ENCODE measurements around the gene C12orf42. TPM values are rescaled to one million over a fixed set of nuclear protein-coding genes. Genes with fewer than 3 reads are reported as not detected.

Gene C12orf42
- total RNA-seq, 5 donors from 2014 or later (not counting 1 experiment from before 2014, with no cell fraction given), result 7.5 to 16.9 (median 9.2) TPM

DNA sequence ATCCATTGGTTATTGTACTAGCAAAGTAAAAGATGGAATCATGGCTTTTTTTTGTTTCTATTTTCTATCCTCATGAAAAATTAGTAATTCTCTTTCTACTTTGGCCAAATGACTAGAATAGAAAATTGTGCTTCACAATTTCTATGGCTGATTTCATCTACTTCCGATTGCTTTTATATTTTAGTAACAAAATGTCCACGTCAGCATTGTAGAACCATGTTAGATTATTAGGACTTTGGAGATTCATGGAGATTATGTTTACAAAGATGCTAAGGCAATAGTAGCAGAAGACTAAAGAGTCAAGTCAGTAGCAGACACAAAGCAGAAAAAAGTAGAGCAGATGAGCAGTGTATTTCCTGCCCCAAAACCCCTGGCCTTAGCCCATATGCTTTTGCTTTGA, 113.6 kb downstream of the C12orf42 start:
- H3K4me1 Mint-ChIP-seq, result peaks cover 0 to 9% (median 0%) of the 10 kb centered on the region in 3 donors
- no peaks in the 10 kb centered on the region for H3K36me3 Mint-ChIP-seq
- DNase-seq, result no peak
- H3K4me1 ChIP-seq (ENCODE audit: control insufficient read depth in 1 of 2, extremely low read depth in 1 of 2, insufficient read depth in 2 of 2, low read length in 2 of 2), result no peaks in the 10 kb centered on the region
- H3K9me3 ChIP-seq, result no peaks in the 10 kb centered on the region
- peaks cover 0 to 6% (median 0%) of the 10 kb centered on the region in 3 donors for H3K9me3 Mint-ChIP-seq
- CTCF ChIA-PET, result no interaction called here
- WGBS (ENCODE audit: insufficient coverage), result 100% methylated on average over 1 of the region's 2 CpGs
- no peak overlapping the region for H3K27ac ChIP-seq (ENCODE audit: low read length)
- POLR2A ChIA-PET, result no interaction called here
- no peak for ATAC-seq (replicated peaks in 1 of 4)
- H3K4me3 Mint-ChIP-seq, result no peak overlapping the region
- H3K36me3 ChIP-seq (ENCODE audit: control insufficient read depth in 2 of 2, extremely low read depth in 1 of 2, insufficient read depth in 1 of 2, low read length in 1 of 2), result no peaks in the 10 kb centered on the region
- H3K4me3 ChIP-seq (ENCODE audit: control insufficient read depth in 1 of 2, extremely low read depth in 1 of 2, low read length in 1 of 2), result no peak overlapping the region
- no peaks in the 10 kb centered on the region for H3K27me3 ChIP-seq (replicated peaks in 1 of 2; ENCODE audit: control insufficient read depth in 2 of 2, extremely low read depth in 1 of 2, insufficient read depth in 2 of 2, low read length in 1 of 2)
- no peaks in the 10 kb centered on the region for H3K27me3 Mint-ChIP-seq
- no peak overlapping the region for H3K27ac Mint-ChIP-seq

- Histone ChIP-seq H3K27ac (ENCODE audit: low read length) (no peak overlapping the region), H3K9me3 (no peaks in the 10 kb centered on the region), H3K27me3 (replicated peaks in 1 of 2; ENCODE audit: control insufficient read depth in 2 of 2, extremely low read depth in 1 of 2, insufficient read depth in 2 of 2, low read length in 1 of 2) (no peaks in the 10 kb centered on the region), H3K4me3 (ENCODE audit: control insufficient read depth in 1 of 2, extremely low read depth in 1 of 2, low read length in 1 of 2) (no peak overlapping the region), H3K4me1 (ENCODE audit: control insufficient read depth in 1 of 2, extremely low read depth in 1 of 2, insufficient read depth in 2 of 2, low read length in 2 of 2) (no peaks in the 10 kb centered on the region), H3K36me3 (ENCODE audit: control insufficient read depth in 2 of 2, extremely low read depth in 1 of 2, insufficient read depth in 1 of 2, low read length in 1 of 2) (no peaks in the 10 kb centered on the region)
- 85% methylated on average over 2 of the region's 6 CpGs for WGBS (ENCODE audit: insufficient coverage)
- ChIA-PET CTCF (no interaction called here), POLR2A (no interaction called here)
- H3K4me1 Mint-ChIP-seq, result peaks cover 0 to 6% (median 0%) of the 10 kb centered on the region in 3 donors
- H3K27me3 Mint-ChIP-seq, result no peaks in the 10 kb centered on the region
- ATAC-seq (replicated peaks in 1 of 4), result no peak
- no peak for DNase-seq
- H3K4me3 Mint-ChIP-seq, result no peak overlapping the region
- H3K27ac Mint-ChIP-seq, result no peak overlapping the region
- H3K9me3 Mint-ChIP-seq, result no peaks in the 10 kb centered on the region
- no peaks in the 10 kb centered on the region for H3K36me3 Mint-ChIP-seq
Observed at GRCh38 chr12:103379670-103380069, 116.1 kb downstream of the C12orf42 start.

- peak overlapping the region in 1 of 3 donors; percentile 42 for H3K4me3 Mint-ChIP-seq
- no CpG with 5 or more reads among the region's 4 CpGs for WGBS (ENCODE audit: insufficient coverage)
- DNase-seq, result peak in 1 of 35 experiments; percentile 4
Observed at GRCh38 chr12:103373088-103373523, 122.7 kb downstream of the C12orf42 start.

DNA sequence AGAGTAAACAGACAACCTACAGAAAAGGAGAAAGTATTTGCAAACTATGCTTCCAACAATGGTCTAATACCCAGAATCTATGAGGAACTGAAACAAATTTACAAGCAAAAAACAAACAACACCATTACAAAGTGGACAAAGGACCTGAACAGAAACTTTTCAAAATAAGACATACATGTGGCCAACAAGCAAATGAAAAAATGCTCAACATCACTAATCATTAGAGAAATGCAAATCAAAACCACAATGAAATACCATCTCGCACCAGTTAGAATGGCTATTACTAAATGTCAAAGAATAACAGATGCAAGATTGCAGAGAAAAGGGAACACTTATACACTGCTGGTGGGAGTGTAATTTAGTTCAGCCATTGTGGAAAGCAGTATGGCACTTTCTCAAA, 125.8 kb downstream of the C12orf42 start:
- no peaks in the 10 kb centered on the region for H3K9me3 ChIP-seq
- no peak for ATAC-seq (replicated peaks in 1 of 4)
- Mint-ChIP-seq H3K4me3 (no peak overlapping the region), H3K9me3 (peaks cover 8 to 19% (median 11%) of the 10 kb centered on the region in 3 donors), H3K27ac (no peak overlapping the region), H3K27me3 (no peaks in the 10 kb centered on the region), H3K36me3 (peaks cover 29% of the 10 kb centered on the region), H3K4me1 (peaks cover 23 to 35% (median 28%) of the 10 kb centered on the region in 3 donors)
- H3K27ac ChIP-seq (ENCODE audit: low read length), result no peak overlapping the region
- ChIA-PET CTCF (no interaction called here), POLR2A (no interaction called here)
- H3K4me1 ChIP-seq (ENCODE audit: control insufficient read depth in 1 of 2, extremely low read depth in 1 of 2, insufficient read depth in 2 of 2, low read length in 2 of 2), result no peaks in the 10 kb centered on the region
- no peak for DNase-seq
- H3K36me3 ChIP-seq (ENCODE audit: control insufficient read depth in 2 of 2, extremely low read depth in 1 of 2, insufficient read depth in 1 of 2, low read length in 1 of 2), result no peaks in the 10 kb centered on the region
- no CpG with 5 or more reads among the region's 1 CpG for WGBS (ENCODE audit: insufficient coverage)
- H3K4me3 ChIP-seq (ENCODE audit: control insufficient read depth in 1 of 2, extremely low read depth in 1 of 2, low read length in 1 of 2), result no peak overlapping the region
- no peaks in the 10 kb centered on the region for H3K27me3 ChIP-seq (replicated peaks in 1 of 2; ENCODE audit: control insufficient read depth in 2 of 2, extremely low read depth in 1 of 2, insufficient read depth in 2 of 2, low read length in 1 of 2)

More at GRCh38 chr12:103373088-103373523, 122.7 kb downstream of the C12orf42 start:
- H3K4me3 ChIP-seq (ENCODE audit: control insufficient read depth in 1 of 2, extremely low read depth in 1 of 2, low read length in 1 of 2), result no peak overlapping the region
- H3K9me3 Mint-ChIP-seq, result peaks cover 0 to 7% (median 0%) of the 10 kb centered on the region in 3 donors
- POLR2A ChIA-PET, result no interaction called here
- CTCF ChIA-PET, result no interaction called here
- H3K27ac ChIP-seq (ENCODE audit: low read length), result no peak overlapping the region
- no peaks in the 10 kb centered on the region for H3K36me3 ChIP-seq (ENCODE audit: control insufficient read depth in 2 of 2, extremely low read depth in 1 of 2, insufficient read depth in 1 of 2, low read length in 1 of 2)
- H3K27me3 Mint-ChIP-seq, result no peaks in the 10 kb centered on the region
- peaks cover 23 to 41% (median 28%) of the 10 kb centered on the region in 3 donors for H3K4me1 Mint-ChIP-seq
- no peaks in the 10 kb centered on the region for H3K9me3 ChIP-seq
- ATAC-seq (replicated peaks in 1 of 4), result peak in 1 of 4 experiments; percentile 82
- no peaks in the 10 kb centered on the region for H3K27me3 ChIP-seq (replicated peaks in 1 of 2; ENCODE audit: control insufficient read depth in 2 of 2, extremely low read depth in 1 of 2, insufficient read depth in 2 of 2, low read length in 1 of 2)
- peak overlapping the region; percentile 53 to 67 for H3K27ac Mint-ChIP-seq
- peaks cover 7% of the 10 kb centered on the region for H3K36me3 Mint-ChIP-seq
- H3K4me1 ChIP-seq (ENCODE audit: control insufficient read depth in 1 of 2, extremely low read depth in 1 of 2, insufficient read depth in 2 of 2, low read length in 2 of 2), result no peaks in the 10 kb centered on the region

DNA sequence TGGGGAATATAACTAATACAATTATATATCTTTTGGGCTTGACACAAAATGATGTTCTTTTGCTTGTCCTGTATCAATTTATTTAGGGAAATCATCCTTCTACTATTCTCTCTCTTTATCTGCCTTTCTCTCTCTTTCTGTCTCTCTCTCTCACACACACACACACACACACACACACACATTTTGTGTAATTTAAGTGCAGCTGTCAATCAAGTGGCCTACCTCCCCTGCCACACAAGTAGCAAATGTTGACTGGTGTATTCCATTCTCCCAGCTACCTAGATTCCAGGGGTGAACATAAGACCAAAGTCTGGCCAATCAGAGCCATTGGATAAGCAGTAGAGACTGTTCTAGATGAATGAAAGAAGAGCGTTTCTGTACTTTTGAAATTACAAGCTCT, 127.6 kb downstream of the C12orf42 start:
- H3K27me3 ChIP-seq (replicated peaks in 1 of 2; ENCODE audit: control insufficient read depth in 2 of 2, extremely low read depth in 1 of 2, insufficient read depth in 2 of 2, low read length in 1 of 2), result no peaks in the 10 kb centered on the region
- ChIA-PET POLR2A (no interaction called here), CTCF (no interaction called here)
- H3K9me3 ChIP-seq, result no peaks in the 10 kb centered on the region
- no peak overlapping the region for H3K27ac Mint-ChIP-seq
- H3K36me3 Mint-ChIP-seq, result peaks cover 45% of the 10 kb centered on the region
- DNase-seq (no peak), ATAC-seq (replicated peaks in 1 of 4) (no peak)
- no peaks in the 10 kb centered on the region for H3K4me1 ChIP-seq (ENCODE audit: control insufficient read depth in 1 of 2, extremely low read depth in 1 of 2, insufficient read depth in 2 of 2, low read length in 2 of 2)
- WGBS (ENCODE audit: insufficient coverage), result no CpG with 5 or more reads among the region's 1 CpG
- no peaks in the 10 kb centered on the region for H3K27me3 Mint-ChIP-seq
- no peak overlapping the region for H3K27ac ChIP-seq (ENCODE audit: low read length)
- no peak overlapping the region for H3K4me3 Mint-ChIP-seq
- peaks cover 8 to 30% (median 11%) of the 10 kb centered on the region in 3 donors for H3K9me3 Mint-ChIP-seq
- no peaks in the 10 kb centered on the region for H3K36me3 ChIP-seq (ENCODE audit: control insufficient read depth in 2 of 2, extremely low read depth in 1 of 2, insufficient read depth in 1 of 2, low read length in 1 of 2)
- H3K4me1 Mint-ChIP-seq, result peaks cover 13 to 23% (median 21%) of the 10 kb centered on the region in 3 donors
- H3K4me3 ChIP-seq (ENCODE audit: control insufficient read depth in 1 of 2, extremely low read depth in 1 of 2, low read length in 1 of 2), result no peak overlapping the region

DNA sequence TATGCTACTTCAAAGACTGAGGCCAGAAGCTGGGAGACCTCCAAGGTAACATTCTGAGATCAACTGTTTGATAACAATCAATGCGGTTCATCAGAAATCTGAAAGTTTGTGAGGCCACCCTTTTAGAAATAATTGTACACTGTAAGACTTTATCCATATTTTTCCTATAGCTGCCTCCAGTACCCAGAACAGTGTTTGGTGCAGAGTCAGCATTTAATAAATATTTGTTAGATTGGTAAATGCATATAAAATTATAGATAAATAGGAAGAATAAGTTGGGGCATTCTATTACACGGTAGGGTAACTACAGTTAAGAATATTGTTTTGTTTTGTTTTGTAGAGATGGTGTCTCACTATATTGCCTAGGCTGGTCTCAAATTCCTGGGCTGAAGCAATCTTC, 141.4 kb downstream of the C12orf42 start:
- Mint-ChIP-seq H3K36me3 (peaks cover 35% of the 10 kb centered on the region), H3K27ac (no peak overlapping the region), H3K4me3 (no peak overlapping the region), H3K27me3 (no peaks in the 10 kb centered on the region), H3K9me3 (peaks cover 0 to 20% (median 0%) of the 10 kb centered on the region in 3 donors), H3K4me1 (peaks cover 2 to 7% (median 2%) of the 10 kb centered on the region in 3 donors)
- ATAC-seq (replicated peaks in 1 of 4) (no peak), DNase-seq (no peak)
- POLR2A ChIA-PET, result no interaction called here
- no peaks in the 10 kb centered on the region for H3K36me3 ChIP-seq (ENCODE audit: control insufficient read depth in 2 of 2, extremely low read depth in 1 of 2, insufficient read depth in 1 of 2, low read length in 1 of 2)
- no peak overlapping the region for H3K4me3 ChIP-seq (ENCODE audit: control insufficient read depth in 1 of 2, extremely low read depth in 1 of 2, low read length in 1 of 2)
- H3K4me1 ChIP-seq (ENCODE audit: control insufficient read depth in 1 of 2, extremely low read depth in 1 of 2, insufficient read depth in 2 of 2, low read length in 2 of 2), result no peaks in the 10 kb centered on the region
- H3K27ac ChIP-seq (ENCODE audit: low read length), result no peak overlapping the region
- WGBS (ENCODE audit: insufficient coverage), result 92% methylated on average over 2 of the region's 2 CpGs
- no peaks in the 10 kb centered on the region for H3K27me3 ChIP-seq (replicated peaks in 1 of 2; ENCODE audit: control insufficient read depth in 2 of 2, extremely low read depth in 1 of 2, insufficient read depth in 2 of 2, low read length in 1 of 2)
- H3K9me3 ChIP-seq, result no peaks in the 10 kb centered on the region
- CTCF ChIA-PET, result no interaction called here

GRCh38 chr12:103353913-103354312, 141.9 kb downstream of the C12orf42 start:
- CTCF ChIA-PET, result no interaction called here

More at GRCh38 chr12:103353913-103354312, 141.9 kb downstream of the C12orf42 start:
- H3K27me3 ChIP-seq (replicated peaks in 1 of 2; ENCODE audit: control insufficient read depth in 2 of 2, extremely low read depth in 1 of 2, insufficient read depth in 2 of 2, low read length in 1 of 2), result no peaks in the 10 kb centered on the region
- no CpG with 5 or more reads among the region's 4 CpGs for WGBS (ENCODE audit: insufficient coverage)
- no peak overlapping the region for H3K27ac Mint-ChIP-seq
- H3K4me1 ChIP-seq (ENCODE audit: control insufficient read depth in 1 of 2, extremely low read depth in 1 of 2, insufficient read depth in 2 of 2, low read length in 2 of 2), result no peaks in the 10 kb centered on the region
- H3K27ac ChIP-seq (ENCODE audit: low read length), result no peak overlapping the region
- peaks cover 5 to 11% (median 6%) of the 10 kb centered on the region in 3 donors for H3K4me1 Mint-ChIP-seq
- peaks cover 0 to 19% (median 0%) of the 10 kb centered on the region in 3 donors for H3K9me3 Mint-ChIP-seq
- H3K36me3 Mint-ChIP-seq, result peaks cover 35% of the 10 kb centered on the region
- POLR2A ChIA-PET, result no interaction called here
- no peak for ATAC-seq (replicated peaks in 1 of 4)
- H3K4me3 ChIP-seq (ENCODE audit: control insufficient read depth in 1 of 2, extremely low read depth in 1 of 2, low read length in 1 of 2), result no peak overlapping the region
- H3K9me3 ChIP-seq, result no peaks in the 10 kb centered on the region
- no peaks in the 10 kb centered on the region for H3K27me3 Mint-ChIP-seq
- no peak for DNase-seq
- H3K4me3 Mint-ChIP-seq, result no peak overlapping the region
- H3K36me3 ChIP-seq (ENCODE audit: control insufficient read depth in 2 of 2, extremely low read depth in 1 of 2, insufficient read depth in 1 of 2, low read length in 1 of 2), result no peaks in the 10 kb centered on the region
